Esophagus muscularis mucosa (tissue), 3 donors: ENCODE results near the gene XAB2.

Experiments used
- CTCF ChIP-seq, 3 experiments: fragments of 200-600 bp in 2 of 3; fragments of 450-650 bp in 1 of 3; sonication (generic) in 2 of 3; IDR thresholded peaks; one replicate each; pipeline ENCODE4 v1.5.1; 2017 to 2019; ENCODE audit warnings: antibody characterized with exemption in 3 of 3, mild to moderate bottlenecking in 2 of 3, moderate library complexity in 1 of 3
- POLR2AphosphoS5 ChIP-seq, 2 donors: sonication (generic); formaldehyde crosslinking; IDR thresholded peaks; one replicate each; pipeline ENCODE4 v1.6.1; 2017; ENCODE audit warnings: antibody characterized with exemption in 2 of 2

GRCh38 chr19:7622933-7623685 lies 6.2 kb downstream of the XAB2 start:
- TF ChIP-seq CTCF (IDR thresholded peaks at IDR 0.05) (no peak), POLR2AphosphoS5 (IDR thresholded peaks at IDR 0.05) (no peak)
